Activated T-cell treated with anti-CD3 and anti-CD28 coated beads for 4 hours (primary cell): ENCODE measurements around the gene KCNK10.

ENCODE experiments used
- DNase-seq: peaks from one replicate; pipeline ENCODE4 v3.0.0-alpha.2; 2020

The KCNK10 gene

GRCh38 chr14:88170333-88170732, 152.7 kb downstream of the KCNK10 start:
- no peak for DNase-seq

GRCh38 chr14:88168498-88169165, 154.4 kb downstream of the KCNK10 start:
- peak; percentile 39 for DNase-seq

GRCh38 chr14:88168025-88168424, 155.0 kb downstream of the KCNK10 start:
- no peak for DNase-seq

- no peak for DNase-seq
These were observed 156.5 kb downstream of the KCNK10 start for GRCh38 chr14:88166616-88167015.

DNA sequence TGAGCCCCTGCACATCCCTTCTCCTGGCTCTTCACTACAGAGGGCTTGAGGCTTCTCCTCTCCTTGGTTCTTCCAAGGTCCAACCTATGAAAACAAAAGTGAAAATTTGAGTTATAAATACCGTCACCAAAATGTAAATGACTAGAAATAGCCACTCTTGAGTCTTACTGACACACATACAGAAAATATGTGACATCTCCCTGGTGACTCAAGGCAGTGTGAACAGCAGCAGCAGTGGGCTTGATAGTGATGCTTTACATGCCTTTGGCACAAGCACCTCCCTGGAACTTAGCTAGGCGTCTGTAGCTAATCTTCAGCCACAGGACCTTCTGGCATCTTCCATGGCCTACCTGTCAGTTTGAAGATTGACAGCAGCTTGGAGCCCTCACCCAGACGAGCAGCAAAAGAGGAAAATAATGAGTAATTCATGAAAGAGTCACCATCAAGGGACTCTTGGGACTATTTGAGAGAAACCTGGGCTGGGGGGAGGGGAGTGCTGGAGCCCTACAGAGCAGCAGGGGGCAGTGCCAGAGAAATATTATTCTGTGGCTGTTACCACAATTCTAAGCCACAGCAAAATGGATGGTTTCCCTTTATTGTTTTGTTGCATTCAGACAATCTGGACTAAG, 158.0 kb downstream of the KCNK10 start:
- DNase-seq, result no peak

DNA sequence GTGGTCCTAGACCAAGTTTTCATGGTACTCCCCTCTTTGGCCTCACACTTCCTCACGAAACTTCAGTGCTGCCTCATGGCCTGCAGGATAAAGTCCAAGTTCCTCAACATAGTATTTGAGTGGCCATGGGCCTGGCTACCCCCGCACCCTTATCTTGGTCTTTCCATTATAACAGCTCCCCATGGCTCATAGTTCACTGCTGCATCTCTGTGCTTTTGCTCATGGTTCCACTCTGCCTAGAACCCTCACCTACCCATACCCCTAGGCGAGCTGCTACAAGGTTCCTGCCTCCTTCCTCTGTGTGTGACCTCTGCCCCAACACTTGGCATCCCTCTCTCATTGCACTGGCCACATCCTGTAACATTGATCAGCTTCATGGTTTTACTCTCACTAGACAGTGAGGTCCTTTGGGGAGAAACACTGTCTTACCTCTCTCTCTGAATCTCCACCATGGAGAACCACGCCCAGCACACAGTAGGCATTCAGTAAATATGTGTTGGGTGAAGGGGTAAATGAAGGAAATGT, 159.3 kb downstream of the KCNK10 start:
- no peak for DNase-seq

- DNase-seq, result no peak
These were observed 166.9 kb downstream of the KCNK10 start for GRCh38 chr14:88156127-88156526.

DNA sequence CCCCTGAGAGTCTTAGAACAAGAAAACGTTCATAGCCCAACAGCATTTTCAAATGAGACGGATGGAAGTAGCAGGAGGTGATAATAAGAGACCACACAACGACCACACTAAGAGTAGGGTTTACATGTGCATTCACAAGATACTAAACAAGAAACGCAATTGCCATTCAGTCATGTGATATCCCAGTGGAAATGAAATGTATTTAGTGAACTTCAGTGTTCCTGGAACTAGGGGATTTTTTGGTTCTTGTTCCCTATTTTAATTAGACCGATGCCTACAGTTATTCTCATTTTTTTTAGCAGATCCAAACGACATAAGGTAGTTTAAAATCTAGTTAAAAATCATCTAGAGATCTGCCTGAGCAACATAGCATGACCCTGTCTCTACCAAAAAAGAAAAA, 168.1 kb downstream of the KCNK10 start:
- DNase-seq, result no peak

DNA sequence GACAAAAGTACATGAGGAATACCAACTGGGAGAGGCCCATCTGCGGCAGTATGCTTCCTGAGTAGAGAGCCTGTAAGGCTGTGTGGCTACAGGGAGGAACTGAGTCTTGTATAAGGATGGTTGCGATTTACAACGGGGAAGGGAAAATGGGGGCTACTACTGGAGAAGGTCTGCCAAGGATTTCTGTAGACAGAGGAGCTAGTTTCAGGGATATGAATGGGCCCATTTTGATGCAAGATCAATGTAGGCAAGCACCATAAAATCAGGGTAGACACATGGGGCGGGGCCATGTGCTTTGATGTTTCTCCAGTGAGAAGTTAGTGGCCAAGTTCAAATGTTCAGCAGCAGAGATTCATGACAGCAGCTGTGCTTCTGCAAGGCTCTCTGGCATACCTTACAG, 168.7 kb downstream of the KCNK10 start:
- DNase-seq, result no peak

GRCh38 chr14:88146881-88147649, 176.0 kb downstream of the KCNK10 start:
- no peak for DNase-seq

GRCh38 chr14:88143810-88144209, 179.3 kb downstream of the KCNK10 start:
- no peak for DNase-seq

GRCh38 chr14:88142997-88143396, 180.1 kb downstream of the KCNK10 start:
- no peak for DNase-seq

GRCh38 chr14:88140874-88141273, 182.2 kb downstream of the KCNK10 start:
- no peak for DNase-seq

DNA sequence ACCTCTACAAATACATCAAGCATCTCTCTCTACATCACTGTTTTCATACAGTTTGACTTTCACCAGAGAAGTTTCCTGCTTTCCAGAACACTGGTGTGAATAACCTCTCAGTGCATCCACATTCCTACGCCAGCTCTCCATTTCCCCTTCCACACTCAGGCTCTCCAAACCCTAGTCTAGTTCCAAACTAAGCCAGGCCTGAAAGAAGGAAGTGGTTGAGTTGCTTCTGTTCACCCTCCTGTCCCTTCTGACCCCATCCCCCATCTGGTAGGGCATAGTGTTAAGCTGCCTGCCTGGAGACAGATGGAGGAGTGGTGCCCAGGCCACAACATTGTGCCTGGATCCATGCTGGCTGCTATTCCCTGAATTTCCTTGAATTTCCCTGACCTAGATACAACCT, 185.7 kb downstream of the KCNK10 start:
- DNase-seq, result no peak
